HG02885 (cell line): Measurements from ENCODE around the gene ASNS.
"Not testable (repeated sequence)": the region's sequence is repeated elsewhere in the genome, so short reads cannot be mapped to it uniquely, and the experiment has no call there.

Experiments used
- ATAC-seq: cut with Tn5 transposase; IDR thresholded peaks from one replicate; pipeline ENCODE4 v1.9.1; 2021; ENCODE audit warnings: mild to moderate bottlenecking; ENCODE audit not compliant: unreplicated experiment, poor library complexity

The ASNS gene, protein sequence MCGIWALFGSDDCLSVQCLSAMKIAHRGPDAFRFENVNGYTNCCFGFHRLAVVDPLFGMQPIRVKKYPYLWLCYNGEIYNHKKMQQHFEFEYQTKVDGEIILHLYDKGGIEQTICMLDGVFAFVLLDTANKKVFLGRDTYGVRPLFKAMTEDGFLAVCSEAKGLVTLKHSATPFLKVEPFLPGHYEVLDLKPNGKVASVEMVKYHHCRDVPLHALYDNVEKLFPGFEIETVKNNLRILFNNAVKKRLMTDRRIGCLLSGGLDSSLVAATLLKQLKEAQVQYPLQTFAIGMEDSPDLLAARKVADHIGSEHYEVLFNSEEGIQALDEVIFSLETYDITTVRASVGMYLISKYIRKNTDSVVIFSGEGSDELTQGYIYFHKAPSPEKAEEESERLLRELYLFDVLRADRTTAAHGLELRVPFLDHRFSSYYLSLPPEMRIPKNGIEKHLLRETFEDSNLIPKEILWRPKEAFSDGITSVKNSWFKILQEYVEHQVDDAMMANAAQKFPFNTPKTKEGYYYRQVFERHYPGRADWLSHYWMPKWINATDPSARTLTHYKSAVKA

DNA sequence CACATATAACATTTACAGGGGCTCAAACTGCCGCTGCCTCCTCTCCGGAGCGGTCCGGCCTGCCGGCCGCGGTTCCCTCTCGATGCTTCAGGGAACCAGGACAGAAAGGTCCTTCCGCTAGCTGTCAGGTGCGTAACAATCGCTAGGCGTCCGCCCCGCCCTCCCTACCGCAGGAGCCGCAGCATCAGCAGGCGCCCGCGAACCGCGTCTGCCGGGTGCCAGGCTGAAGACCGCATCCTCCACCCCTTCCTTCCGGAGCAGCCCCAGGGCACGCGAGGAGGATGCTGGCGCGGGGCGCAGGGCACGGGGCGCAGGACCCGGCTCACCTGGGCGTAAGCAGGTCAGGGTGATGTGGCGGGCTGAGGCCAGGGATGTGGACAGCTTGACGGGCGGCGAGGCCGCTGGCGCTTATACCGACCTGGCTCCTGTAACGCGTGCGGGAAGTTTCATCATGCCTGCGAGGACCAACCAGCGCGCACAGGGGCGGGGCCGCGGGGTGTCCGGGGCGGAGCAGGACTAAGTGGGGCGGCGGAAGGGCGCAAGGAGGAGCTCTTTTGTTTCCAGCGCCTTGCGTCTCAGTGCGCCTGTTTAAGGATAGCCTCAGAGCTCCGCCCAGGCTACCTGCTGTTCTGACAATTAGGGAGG lies at the start of gene ASNS:
ASNS (minus strand) TSS at position 384 of the 645 bp plus-strand sequence. CDS start 3,252 bp downstream, outside the sequence.
- ATAC-seq: peak; percentile 99

DNA sequence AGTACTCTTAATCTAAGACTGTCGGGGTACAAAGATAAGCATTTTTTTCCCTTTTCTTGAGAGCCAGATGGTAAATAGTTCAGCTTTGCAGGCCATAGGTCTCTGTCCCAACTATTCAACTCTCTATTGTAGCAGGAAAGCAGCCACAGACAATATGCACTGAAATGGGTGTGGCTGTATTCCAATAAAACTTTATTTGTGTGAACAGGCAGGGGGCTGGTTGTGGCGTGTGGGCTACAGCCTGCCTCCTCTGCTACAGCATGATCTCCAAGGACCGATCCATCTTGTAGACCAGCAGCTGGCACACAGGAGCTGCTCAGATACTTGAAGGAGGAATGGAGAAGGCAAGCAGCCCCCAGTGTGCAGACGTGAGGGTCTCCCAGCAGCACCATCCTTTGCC lies 49.0 kb upstream of the ASNS start:
- ATAC-seq: not testable (repeated sequence)

DNA sequence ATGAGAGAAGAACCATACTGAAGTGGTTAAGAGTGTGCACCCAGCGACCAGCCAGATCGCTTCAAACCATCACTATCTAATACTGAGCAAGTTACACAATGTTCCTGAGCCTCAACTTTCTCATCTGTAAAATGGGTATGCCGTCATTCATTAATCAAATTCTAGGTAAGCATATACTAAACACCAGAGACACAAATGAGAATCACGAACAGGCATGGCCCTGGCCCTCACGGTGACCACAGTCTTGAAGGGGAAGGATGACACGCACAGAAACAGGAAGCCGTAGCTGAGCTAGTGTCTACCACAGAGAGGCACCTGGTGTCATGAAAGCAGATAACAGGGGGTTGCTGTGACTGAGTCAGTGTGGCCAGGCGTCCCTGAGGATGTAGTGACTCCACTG lies 43.1 kb upstream of the ASNS start:
- ATAC-seq: not testable (repeated sequence)

DNA sequence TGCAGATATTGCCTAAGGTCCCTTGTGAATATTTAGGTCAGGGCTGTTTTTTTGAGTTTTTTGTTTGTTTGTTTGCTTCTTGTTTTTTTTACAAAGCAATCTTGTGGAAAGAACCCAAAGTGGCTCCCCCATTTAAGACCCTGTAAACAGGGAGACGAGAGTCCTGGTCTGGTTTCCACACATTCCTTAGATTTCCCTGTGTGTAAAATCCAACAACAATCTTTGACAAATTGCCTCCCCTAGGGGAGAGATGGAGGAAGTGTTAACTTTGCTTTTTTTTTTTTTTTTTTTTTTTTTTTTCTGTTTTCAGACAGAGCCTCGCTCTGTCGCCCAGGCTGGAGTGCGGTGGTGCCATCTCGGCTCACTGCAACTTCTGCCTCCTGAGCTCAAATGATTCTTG lies 40.1 kb upstream of the ASNS start:
- ATAC-seq: not testable (repeated sequence)

DNA sequence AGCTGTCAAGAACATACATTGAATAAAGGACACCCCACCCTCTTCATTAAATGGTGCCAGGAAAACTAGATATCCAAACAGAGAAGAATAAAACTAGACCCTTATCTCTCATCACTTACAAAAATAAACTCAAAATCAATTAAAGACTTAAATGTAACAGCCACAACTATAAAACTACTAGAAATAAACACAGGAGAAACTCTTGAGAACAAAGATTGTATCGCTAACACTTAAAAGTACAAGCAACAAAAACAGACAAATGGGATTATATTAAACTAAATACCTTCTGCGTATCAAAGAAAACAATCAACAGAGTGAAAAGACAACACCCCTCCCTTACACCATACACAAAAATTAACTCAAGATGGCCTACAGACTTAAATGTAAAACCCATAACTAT lies 24.7 kb upstream of the ASNS start:
- not testable (repeated sequence) for ATAC-seq

DNA sequence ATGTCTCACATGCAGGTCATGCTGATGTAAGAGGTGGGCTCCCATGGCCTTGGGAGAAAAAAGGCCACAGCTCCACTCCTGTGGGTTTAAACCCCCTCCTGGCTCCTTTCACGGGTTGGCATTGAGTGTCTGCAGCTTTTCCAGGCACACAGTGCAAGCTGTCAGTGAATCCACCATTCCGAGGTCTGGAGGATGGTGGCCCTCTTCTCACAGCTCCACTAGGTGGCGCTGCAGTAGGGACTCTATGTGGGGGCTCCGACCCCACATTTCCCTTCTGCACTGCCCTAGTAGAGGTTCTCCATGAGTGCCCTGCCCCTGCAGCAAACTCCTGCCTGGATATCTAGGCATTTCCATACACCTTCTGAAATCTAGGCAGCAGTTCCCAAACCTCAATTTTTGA lies 19.5 kb upstream of the ASNS start:
- not testable (repeated sequence) for ATAC-seq

DNA sequence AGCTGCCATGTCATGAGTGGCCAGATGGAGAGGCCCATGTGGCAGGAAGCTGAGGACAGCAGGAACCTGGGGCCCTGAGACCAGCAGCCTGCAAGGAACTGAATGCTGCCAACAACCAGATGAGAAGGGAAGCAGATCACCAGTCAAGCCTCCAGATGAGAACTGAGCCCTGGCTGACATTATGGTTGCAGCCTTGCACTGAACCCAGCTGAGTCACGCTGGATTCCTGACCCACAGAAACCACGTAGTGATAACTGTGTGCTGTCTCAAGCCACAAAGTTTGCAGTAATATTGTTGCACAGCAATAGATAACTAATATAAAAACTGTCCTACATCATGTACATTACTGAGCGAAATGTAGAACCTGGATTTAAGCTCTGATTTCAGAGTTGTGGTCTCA lies 7.3 kb upstream of the ASNS start:
- ATAC-seq: not testable (repeated sequence)

DNA sequence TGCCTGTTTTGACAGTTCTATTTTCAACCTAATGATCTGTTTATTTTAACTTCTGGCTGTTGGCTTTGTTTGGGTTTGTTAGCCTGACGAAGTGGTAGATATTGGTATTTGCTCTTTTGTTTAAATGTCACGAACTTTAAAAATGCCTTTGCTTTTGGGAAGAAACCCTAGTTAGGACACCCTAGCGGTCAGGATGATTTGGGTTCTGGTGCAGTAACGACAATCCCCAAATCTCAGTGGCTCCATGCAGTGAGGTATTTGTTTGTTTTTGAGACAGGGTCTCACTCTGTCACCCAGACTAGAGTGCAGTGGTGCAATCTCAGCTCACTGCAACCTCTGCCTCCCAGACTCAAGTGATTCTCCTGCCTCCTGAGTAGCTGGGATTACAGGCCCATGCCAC lies 2.7 kb upstream of the ASNS start:
- not testable (repeated sequence) for ATAC-seq

DNA sequence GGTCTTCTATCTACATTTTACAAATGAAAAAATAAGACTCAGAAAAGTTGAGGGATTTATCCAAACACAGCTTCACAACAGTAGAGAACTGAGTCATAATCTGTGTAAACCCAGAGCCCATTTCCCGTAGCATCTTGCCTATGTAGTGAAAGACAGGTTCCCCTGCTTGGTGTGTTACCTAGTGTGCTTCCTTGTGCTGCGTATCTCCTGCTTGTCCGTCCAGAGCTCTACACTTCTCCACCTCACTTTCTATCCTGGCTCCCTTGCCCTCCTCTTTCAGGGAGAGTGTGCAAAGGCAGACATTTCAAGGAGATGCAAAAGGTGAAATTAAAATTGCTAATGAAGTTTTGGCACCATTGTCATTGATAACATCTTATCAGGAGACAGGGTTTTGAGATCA lies 1.4 kb upstream of the ASNS start:
- ATAC-seq: no peak

DNA sequence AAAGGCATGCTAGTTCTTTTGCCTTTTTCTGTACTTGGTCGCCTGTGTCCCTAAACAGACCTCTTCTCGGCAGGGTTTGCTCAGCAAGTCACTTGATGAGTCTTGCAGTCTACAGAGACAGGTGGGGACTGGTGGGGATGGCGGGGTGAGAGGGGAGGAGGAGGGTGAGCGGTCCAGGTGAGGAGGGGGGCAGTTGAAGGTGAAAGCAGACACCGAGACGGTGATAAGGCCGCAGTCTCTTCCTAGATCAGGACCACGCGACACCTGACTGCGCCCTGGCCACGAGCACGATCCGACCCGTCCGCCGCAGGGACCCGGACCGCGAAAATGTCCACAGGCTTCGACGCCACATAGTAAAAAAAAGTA lies 566 bp downstream of the ASNS start:
- ATAC-seq: peak; percentile 24

DNA sequence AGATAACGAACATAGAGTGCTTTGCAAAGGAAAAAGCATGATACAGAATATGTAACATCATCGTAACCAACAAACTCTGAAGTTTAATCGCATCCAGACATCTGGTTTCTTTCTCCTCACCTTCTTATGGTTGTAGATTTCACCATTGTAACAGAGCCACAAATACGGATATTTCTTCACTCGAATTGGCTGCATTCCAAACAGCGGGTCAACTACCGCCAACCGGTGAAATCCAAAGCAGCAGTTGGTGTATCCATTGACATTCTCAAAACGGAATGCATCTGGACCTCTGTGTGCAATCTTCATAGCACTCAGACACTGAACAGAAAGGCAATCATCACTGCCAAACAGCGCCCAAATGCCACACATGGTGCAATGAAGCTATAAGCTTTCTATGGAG lies 3.4 kb downstream of the ASNS start:
- no peak for ATAC-seq

DNA sequence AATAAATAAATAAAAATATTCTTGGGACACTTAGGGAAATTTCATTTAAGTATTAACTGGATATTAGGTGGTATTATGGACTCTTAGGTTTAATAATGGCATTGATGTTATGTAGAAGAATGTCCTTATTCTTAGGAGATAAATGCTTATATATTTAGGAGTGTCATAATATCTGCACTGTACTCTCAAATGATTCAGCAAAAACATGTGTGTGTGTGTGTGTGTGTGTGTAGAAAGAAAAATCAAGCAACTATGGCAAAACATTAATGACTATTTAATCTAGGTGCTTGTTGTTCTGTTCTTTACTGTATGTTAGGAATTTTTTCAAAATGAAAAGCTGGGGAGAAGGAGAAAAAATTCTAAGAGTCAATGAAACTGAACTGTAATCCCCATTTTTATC lies 3.9 kb downstream of the ASNS start:
- ATAC-seq: no peak

DNA sequence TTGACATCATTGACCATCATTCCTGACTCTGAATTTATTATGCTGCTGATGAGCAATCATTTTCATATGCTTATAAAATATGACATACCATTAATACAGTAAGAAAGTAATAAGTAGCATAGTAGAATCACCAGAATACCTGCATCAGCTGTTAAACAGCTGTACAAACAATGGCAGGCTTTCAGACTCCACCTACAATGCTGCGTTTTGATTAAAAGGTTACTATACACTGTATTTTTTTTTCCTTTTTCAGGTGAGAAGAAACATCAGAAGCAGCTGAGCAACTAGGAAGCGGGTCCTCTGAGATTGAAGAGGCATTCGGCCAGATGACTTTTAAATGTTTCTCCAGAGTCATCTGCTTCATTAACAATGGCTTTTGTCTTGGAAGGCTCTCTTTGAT lies 7.1 kb downstream of the ASNS start:
- no peak for ATAC-seq

DNA sequence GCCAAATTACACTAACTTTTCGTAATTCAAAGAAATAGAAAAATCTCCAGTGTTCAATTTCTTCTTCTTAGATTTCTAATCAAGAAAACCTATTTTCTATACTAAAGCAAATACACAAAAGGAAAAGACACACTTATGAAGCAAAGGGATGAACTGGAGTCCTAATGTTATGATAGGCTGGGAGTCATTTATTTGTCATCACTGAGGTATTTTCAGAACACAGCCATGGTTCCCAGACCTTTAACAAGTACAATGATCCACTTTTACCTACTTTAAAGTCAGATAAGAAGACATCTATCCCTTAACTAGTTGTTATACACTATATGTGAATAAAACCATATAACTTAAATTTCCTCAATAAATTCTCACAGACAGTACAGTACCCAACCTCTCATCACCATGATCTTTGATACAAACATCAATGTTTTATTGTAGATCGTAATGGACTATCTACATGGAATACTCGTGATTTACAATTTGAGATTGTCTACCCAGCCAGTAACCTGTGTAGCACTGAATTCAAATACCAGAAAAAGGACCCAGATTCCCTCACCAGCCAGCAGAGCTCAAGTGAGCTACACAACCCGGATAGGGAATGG lies 12.5 kb downstream of the ASNS start:
- no peak for ATAC-seq

DNA sequence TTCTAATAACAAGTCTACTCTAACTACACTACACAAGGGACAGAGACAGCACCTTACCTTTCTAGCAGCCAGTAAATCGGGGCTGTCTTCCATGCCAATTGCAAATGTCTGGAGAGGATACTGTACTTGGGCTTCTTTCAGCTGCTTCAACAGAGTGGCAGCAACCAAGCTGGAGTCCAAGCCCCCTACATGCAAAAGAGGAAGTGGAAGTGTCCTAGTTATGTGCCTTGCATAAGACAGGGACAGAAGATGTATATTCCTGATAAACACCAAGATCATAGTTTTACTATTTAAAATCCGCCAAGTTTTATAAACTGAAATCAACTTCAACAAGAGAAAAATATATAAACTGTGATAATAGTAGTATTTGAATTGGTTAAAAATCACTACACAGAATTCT lies 14.0 kb downstream of the ASNS start:
- ATAC-seq: no peak

DNA sequence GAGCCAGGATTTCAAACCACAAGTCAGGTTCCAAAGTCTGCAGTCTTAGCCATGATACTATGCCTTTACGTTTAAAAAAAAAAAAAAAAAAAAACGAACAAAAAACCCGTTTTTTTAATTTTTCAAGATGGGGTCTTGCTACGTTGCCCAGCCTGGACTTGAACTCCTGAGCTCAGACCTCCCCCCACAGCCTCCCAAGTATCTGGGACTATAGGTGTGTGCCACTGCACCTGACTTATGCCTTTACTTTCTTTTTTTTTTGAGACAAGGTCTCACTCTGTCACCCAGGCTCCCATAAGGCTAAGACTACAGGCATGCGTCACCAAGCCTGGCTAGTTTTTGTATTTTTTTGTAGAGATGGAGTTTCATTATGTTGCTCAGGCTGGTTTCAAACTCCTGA lies 14.7 kb downstream of the ASNS start:
- no peak for ATAC-seq

DNA sequence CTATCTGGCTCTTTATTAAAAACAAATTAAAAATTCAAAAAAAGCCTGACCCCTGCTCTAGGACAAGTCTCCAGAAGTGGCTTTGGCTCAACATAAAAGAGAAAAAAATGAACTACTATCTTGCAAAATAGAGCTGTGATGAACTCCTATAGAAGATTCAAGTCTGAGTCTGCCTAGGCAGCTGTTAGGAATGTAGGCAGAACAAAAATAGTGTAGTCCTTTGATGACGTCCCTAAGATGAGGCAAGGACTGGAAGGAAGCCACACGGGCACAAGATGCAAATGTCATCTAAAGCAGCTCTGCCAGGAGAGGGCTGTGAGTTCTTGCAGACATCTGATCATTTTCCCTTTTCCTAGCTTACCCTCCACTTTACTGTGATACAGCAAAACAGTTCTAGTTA lies 20.5 kb downstream of the ASNS start:
- ATAC-seq: no peak

DNA sequence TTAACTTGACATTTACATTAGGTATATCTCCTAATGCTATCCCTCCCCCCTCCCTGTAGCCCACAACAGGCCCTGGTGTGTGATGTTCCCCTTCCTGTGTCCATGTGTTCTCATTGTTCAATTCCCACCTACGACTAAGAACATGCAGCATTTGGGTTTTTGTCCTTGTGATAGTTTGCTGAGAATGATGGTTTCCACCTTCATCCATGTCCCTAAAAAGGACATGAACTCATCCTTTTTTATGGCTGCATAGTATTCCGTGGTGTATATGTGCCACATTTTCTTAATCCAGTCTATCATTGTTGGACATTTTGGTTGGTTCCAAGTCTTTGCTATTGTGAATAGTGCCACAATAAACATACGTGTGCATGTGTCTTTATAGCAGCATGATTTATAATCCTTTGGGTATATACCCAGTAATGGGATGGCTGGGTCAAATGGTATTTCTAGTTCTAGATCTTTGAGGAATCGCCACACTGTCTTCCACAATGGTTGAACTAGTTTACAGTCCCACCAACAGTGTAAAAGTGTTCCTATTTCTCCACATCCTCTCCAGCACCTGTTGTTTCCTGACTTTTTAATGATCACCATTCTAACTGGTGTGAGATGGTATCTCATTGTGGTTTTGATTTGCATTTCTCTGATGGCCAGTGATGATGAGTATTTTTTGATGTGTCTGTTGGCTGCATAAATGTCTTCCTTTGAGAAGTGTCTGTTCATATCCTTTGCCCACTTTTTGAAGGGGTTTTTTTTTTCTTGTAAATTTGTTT lies 21.8 kb downstream of the ASNS start:
- not testable (repeated sequence) for ATAC-seq

DNA sequence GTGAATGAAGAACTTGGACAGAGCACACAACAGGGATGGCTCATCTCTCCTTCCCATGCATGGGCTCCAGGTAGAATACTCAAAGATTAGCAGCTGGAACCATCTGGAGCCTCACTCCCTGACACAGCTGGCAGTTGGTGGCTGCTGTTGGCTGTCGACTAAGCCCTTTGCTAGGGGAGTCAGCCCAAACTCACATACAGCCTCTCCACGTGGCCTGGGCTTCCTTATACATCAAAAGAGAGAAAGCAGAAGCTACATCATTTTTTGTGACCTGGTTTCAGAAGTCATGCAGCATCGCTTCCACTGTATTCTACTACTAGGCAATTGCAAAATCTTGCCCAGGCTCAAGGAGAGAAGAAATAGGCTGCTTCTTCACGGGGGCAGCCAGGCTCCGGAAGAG lies 24.4 kb downstream of the ASNS start:
- ATAC-seq: no peak

DNA sequence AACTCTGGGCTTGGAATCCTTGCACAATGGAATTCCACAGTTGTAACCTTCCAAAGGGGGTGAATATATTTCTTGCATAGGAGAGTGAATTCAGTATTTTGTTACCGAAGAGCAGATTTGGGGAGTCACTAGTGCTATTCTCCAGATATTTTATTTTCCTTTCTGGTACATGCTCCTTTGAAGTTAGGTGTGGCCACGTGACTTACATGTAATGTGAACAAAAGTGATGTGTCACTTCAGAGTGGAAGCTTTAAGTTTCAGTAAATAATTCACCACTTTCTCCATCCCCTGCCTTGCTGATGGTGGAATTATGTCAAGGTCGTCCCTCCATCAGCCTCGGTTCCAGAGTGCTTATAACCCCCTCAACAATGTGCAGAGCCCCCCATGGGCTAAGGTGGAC lies 25.3 kb downstream of the ASNS start:
- ATAC-seq: no peak
